CD4-positive, alpha-beta T cell (primary cell): Measurements from ENCODE around the gene MUC2. TPM values are rescaled to one million over a fixed set of nuclear protein-coding genes. Genes with fewer than 3 reads are reported as not detected.

Experiments
- ATAC-seq: fragments of 200-7000 bp; cut with Tn5 transposase; one replicate; pipeline ENCODE4 v1.10.0; 2022; ENCODE audit warnings: mild to moderate bottlenecking; ENCODE audit not compliant: poor library complexity
- CTCF ChIA-PET: fragments of 350-600 bp; sonication (Branson Sonifier 250); formaldehyde crosslinking; loops from one replicate; lab custom pipeline; 2021; ENCODE audit warnings: antibody characterized with exemption, inconsistent platforms; lab: Charles Lee
- POLR2A ChIA-PET: fragments of 350-600 bp; sonication (Branson Sonifier 250); formaldehyde crosslinking; loops from one replicate; lab custom pipeline; 2021; ENCODE audit warnings: antibody characterized with exemption, inconsistent platforms; lab: Charles Lee
- DNase-seq, 14 experiments: peaks; one replicate each; pipeline ENCODE4 v3.0.0-alpha.2; 2013 to 2020; ENCODE audit warnings: mixed read lengths in 2 of 14
- H3K27ac ChIP-seq, 2 donors: one replicate each; pipeline versions ENCODE4 v1.5.1 to v1.7.0; 2013; ENCODE audit warnings: low read length in 2 of 2, low read depth in 1 of 2, mild to moderate bottlenecking in 1 of 2
- H3K27me3 ChIP-seq, 2 experiments: 1 replicate in 1 of 2; 2 replicates in 1 of 2; pipeline versions ENCODE4 v1.6.1 to v1.7.0; 2013; ENCODE audit warnings: low read length in 2 of 2, control low read depth in 1 of 2, mild to moderate bottlenecking in 1 of 2, moderate library complexity in 1 of 2; ENCODE audit not compliant: insufficient read depth in 2 of 2, control insufficient read depth in 1 of 2
- H3K36me3 ChIP-seq: one replicate; pipeline ENCODE4 v1.6.1; 2013; ENCODE audit warnings: low read length, control low read depth; ENCODE audit not compliant: insufficient read depth
- H3K4me1 ChIP-seq: one replicate; pipeline ENCODE4 v1.6.1; 2013; ENCODE audit warnings: low read length, control low read depth; ENCODE audit not compliant: insufficient read depth
- H3K4me3 ChIP-seq: one replicate; pipeline ENCODE4 v1.5.1; 2013; ENCODE audit warnings: mild to moderate bottlenecking, low read length, moderate library complexity
- H3K9me3 ChIP-seq, 2 experiments: 1 replicate in 1 of 2; 2 replicates in 1 of 2; pipeline versions ENCODE4 v1.6.1 to v1.7.0; 2013; ENCODE audit warnings: low read length in 2 of 2, mild to moderate bottlenecking in 2 of 2, control low read depth in 1 of 2, moderate library complexity in 1 of 2; ENCODE audit not compliant: control insufficient read depth in 1 of 2, insufficient read depth in 1 of 2
- H3K27ac Mint-ChIP-seq: one replicate; pipeline ENCODE4 v1.8.0; 2020; ENCODE audit warnings: mixed read lengths
- H3K27me3 Mint-ChIP-seq: one replicate; pipeline ENCODE4 v1.8.0; 2021; ENCODE audit warnings: mixed read lengths
- H3K36me3 Mint-ChIP-seq: one replicate; pipeline ENCODE4 v1.8.0; 2021; ENCODE audit warnings: low read depth, mixed read lengths
- H3K4me1 Mint-ChIP-seq: one replicate; pipeline ENCODE4 v1.8.0; 2021; ENCODE audit warnings: low read depth, mixed read lengths
- H3K4me3 Mint-ChIP-seq: one replicate; pipeline ENCODE4 v1.8.0; 2020; ENCODE audit warnings: mild to moderate bottlenecking, mixed read lengths
- H3K9me3 Mint-ChIP-seq: one replicate; pipeline ENCODE4 v1.8.0; 2020; ENCODE audit warnings: mixed read lengths
- CTCF ChIP-seq: fragments of 200-600 bp; IDR thresholded peaks from one replicate; pipeline ENCODE4 v1.8.0; 2022; ENCODE audit warnings: antibody characterized with exemption, mild to moderate bottlenecking
- intact Hi-C, 2 experiments: fragments of 100-400 bp; cut with DNase I in 1 of 2; cut with micrococcal nuclease in 1 of 2; formaldehyde crosslinking; loops; one replicate each; pipeline versions ENCODE4 v1.15.1 to v1.9.0; 2023 to 2025; cut with DNase I, micrococcal nuclease
- total RNA-seq, 174 experiments: library from RNA in 2 of 174; stranded (reverse) in 2 of 174; gene quantifications; one replicate each; pipeline ENCODE4 v1.2.3 and lab custom pipeline; 2021 to 2026

Gene MUC2
- total RNA-seq, 2 experiments from 2014 or later, result not detected

- no peaks in the 10 kb centered on the region for H3K27me3 Mint-ChIP-seq
- H3K4me1 Mint-ChIP-seq, result no peaks in the 10 kb centered on the region
- H3K36me3 Mint-ChIP-seq, result no peaks in the 10 kb centered on the region
- no peak overlapping the region for H3K4me3 Mint-ChIP-seq
- CTCF ChIA-PET, result no interaction called here
- POLR2A ChIA-PET, result no interaction called here
- no peak overlapping the region for H3K27ac Mint-ChIP-seq
- no peaks in the 10 kb centered on the region for H3K9me3 Mint-ChIP-seq
- no peak for DNase-seq
- Histone ChIP-seq H3K27me3 (no peaks in the 10 kb centered on the region), H3K9me3 (peaks cover 0 to 6% of the 10 kb centered on the region in 2 experiments), H3K36me3 (no peaks in the 10 kb centered on the region), H3K4me3 (no peak overlapping the region), H3K27ac (no peak overlapping the region), H3K4me1 (no peaks in the 10 kb centered on the region)
- no peak for TF ChIP-seq CTCF
- intact Hi-C loops, result no loop called here
- ATAC-seq, result no peak
Observed at GRCh38 chr11:1085440-1086170, 10.9 kb downstream of the MUC2 start.

GRCh38 chr11:1086171-1087102, 11.8 kb downstream of the MUC2 start:
- no peak overlapping the region for H3K27ac ChIP-seq
- ChIA-PET CTCF (no interaction called here), POLR2A (no interaction called here)
- no peaks in the 10 kb centered on the region for H3K4me1 ChIP-seq
- ATAC-seq (no peak), DNase-seq (no peak)
- no peak overlapping the region for H3K4me3 Mint-ChIP-seq
- no peaks in the 10 kb centered on the region for H3K27me3 Mint-ChIP-seq
- no peak overlapping the region for H3K4me3 ChIP-seq
- H3K27me3 ChIP-seq, result no peaks in the 10 kb centered on the region
- no peaks in the 10 kb centered on the region for H3K36me3 ChIP-seq
- H3K4me1 Mint-ChIP-seq, result no peaks in the 10 kb centered on the region
- peaks cover 0 to 8% of the 10 kb centered on the region in 2 experiments for H3K9me3 ChIP-seq
- no peak overlapping the region for H3K27ac Mint-ChIP-seq
- intact Hi-C loops, result no loop called here
- TF ChIP-seq CTCF, result no peak
- H3K36me3 Mint-ChIP-seq, result no peaks in the 10 kb centered on the region
- H3K9me3 Mint-ChIP-seq, result no peaks in the 10 kb centered on the region

GRCh38 chr11:1087279-1087960, 12.7 kb downstream of the MUC2 start:
- Histone ChIP-seq H3K4me1 (no peaks in the 10 kb centered on the region), H3K4me3 (no peak overlapping the region), H3K27ac (no peak overlapping the region), H3K36me3 (no peaks in the 10 kb centered on the region), H3K27me3 (no peaks in the 10 kb centered on the region), H3K9me3 (peaks cover 0 to 8% of the 10 kb centered on the region in 2 experiments)
- ChIA-PET CTCF (no interaction called here), POLR2A (no interaction called here)
- intact Hi-C loops, result no loop called here
- no peaks in the 10 kb centered on the region for H3K9me3 Mint-ChIP-seq
- H3K27me3 Mint-ChIP-seq, result no peaks in the 10 kb centered on the region
- DNase-seq, result no peak
- H3K4me3 Mint-ChIP-seq, result no peak overlapping the region
- H3K27ac Mint-ChIP-seq, result no peak overlapping the region
- H3K4me1 Mint-ChIP-seq, result no peaks in the 10 kb centered on the region
- no peaks in the 10 kb centered on the region for H3K36me3 Mint-ChIP-seq
- no peak for ATAC-seq
- no peak for TF ChIP-seq CTCF
